ENCODE data around the gene TBC1D4.

TBC1D4 gene

GRCh38 chr13:75366380-75367280 lies 115.3 kb downstream of the TBC1D4 start:
- no peak overlapping the region for H3K27ac ChIP-seq
- TF ChIP-seq ZFX (IDR thresholded peaks at IDR 0.05; ENCODE audit: borderline replicate concordance) (no peak), CTCF (IDR thresholded peaks at IDR 0.05) (no peak; the same call in 1 of the 2 replicates)

GRCh38 chr13:75365724-75366173 lies 116.2 kb downstream of the TBC1D4 start:
- no peak for TF ChIP-seq ZFX (IDR thresholded peaks at IDR 0.05; ENCODE audit: borderline replicate concordance)
- TF ChIP-seq CTCF (IDR thresholded peaks at IDR 0.05) = no peak
- no peak overlapping the region for H3K27ac ChIP-seq

- no peak for TF ChIP-seq CTCF (IDR thresholded peaks at IDR 0.05)
- no peak for TF ChIP-seq ZFX (IDR thresholded peaks at IDR 0.05; ENCODE audit: borderline replicate concordance)
- H3K27ac ChIP-seq = no peak overlapping the region
Measured at GRCh38 chr13:75364131-75364713, 117.7 kb downstream of the TBC1D4 start.

GRCh38 chr13:75363371-75363770 lies 118.6 kb downstream of the TBC1D4 start:
- no peak overlapping the region for H3K27ac ChIP-seq
- no peak for TF ChIP-seq CTCF (IDR thresholded peaks at IDR 0.05)
- TF ChIP-seq ZFX (IDR thresholded peaks at IDR 0.05; ENCODE audit: borderline replicate concordance) = no peak

GRCh38 chr13:75362026-75362425 lies 119.9 kb downstream of the TBC1D4 start:
- TF ChIP-seq ZFX (IDR thresholded peaks at IDR 0.05; ENCODE audit: borderline replicate concordance) = no peak
- no peak for TF ChIP-seq CTCF (IDR thresholded peaks at IDR 0.05)

GRCh38 chr13:75360170-75360569 lies 121.8 kb downstream of the TBC1D4 start:
- no peak overlapping the region for H3K27ac ChIP-seq
- no peak for TF ChIP-seq ZFX (IDR thresholded peaks at IDR 0.05; ENCODE audit: borderline replicate concordance)

More at GRCh38 chr13:75362026-75362425, 119.9 kb downstream of the TBC1D4 start:
- H3K27ac ChIP-seq = no peak overlapping the region

DNA sequence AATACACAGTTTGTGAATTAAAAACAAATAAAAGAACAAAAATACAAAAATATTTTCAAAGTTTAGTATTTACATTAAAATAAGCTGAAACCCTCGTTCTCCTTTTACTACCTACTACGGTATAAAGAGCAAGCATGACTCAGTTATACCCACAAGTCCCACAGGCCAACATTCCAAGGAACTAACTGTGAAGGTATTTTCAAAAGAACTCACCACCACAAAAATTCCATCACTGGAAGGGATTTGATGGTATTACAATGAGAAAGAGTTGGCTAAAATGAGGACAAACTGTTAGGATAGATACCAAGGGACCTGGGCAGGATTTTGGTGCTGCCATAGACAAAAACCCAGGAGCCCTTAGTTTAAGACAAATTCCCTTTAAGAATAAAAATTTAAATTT lies 122.7 kb downstream of the TBC1D4 start:
- no peak for TF ChIP-seq ZFX (IDR thresholded peaks at IDR 0.05; ENCODE audit: borderline replicate concordance)
- TF ChIP-seq CTCF (IDR thresholded peaks at IDR 0.05) = no peak
- H3K27ac ChIP-seq = no peak overlapping the region

Data from 22Rv1 (cell line).